HAP-1 (cell line): Measurements from ENCODE around the gene NDEL1.

Source experiments
- DNase-seq, 2 experiments: peaks; one replicate each; pipeline ENCODE4 v3.0.0-alpha.2; 2016 to 2020; ENCODE audit warnings: low spot score in 2 of 2
- H3K27me3 ChIP-seq: fragments of 250-450 bp; sonication (Bioruptor Pico); 2 replicates; pipeline ENCODE4 v1.5.1; 2020; ENCODE audit warnings: low read depth, mild to moderate bottlenecking, moderate library complexity
- H3K36me3 ChIP-seq: fragments of 250-450 bp; sonication (Bioruptor Pico); replicated peaks from 2 replicates; pipeline ENCODE4 v1.5.1; 2020; ENCODE audit warnings: mild to moderate bottlenecking
- H3K4me1 ChIP-seq: fragments of 250-450 bp; sonication (Bioruptor Pico); 2 replicates; pipeline ENCODE4 v1.5.1; 2020; ENCODE audit warnings: mild to moderate bottlenecking
- H3K4me3 ChIP-seq: fragments of 250-450 bp; sonication (Bioruptor Pico); 2 replicates; pipeline ENCODE4 v1.5.1; 2020; ENCODE audit warnings: mild to moderate bottlenecking, moderate library complexity
- H3K9me3 ChIP-seq: fragments of 250-450 bp; sonication (Bioruptor Pico); 2 replicates; pipeline ENCODE4 v1.5.1; 2020; ENCODE audit warnings: mild to moderate bottlenecking, moderate library complexity
- in situ Hi-C: fragments of 300-500 bp; cut with MboI; formaldehyde crosslinking; loops from 3 replicates; pipeline ENCODE4 v1.14.3; 2020; ENCODE audit warnings: low sequenced_read_pairs, inconsistent platforms, mixed read lengths

NDEL1 gene

DNA sequence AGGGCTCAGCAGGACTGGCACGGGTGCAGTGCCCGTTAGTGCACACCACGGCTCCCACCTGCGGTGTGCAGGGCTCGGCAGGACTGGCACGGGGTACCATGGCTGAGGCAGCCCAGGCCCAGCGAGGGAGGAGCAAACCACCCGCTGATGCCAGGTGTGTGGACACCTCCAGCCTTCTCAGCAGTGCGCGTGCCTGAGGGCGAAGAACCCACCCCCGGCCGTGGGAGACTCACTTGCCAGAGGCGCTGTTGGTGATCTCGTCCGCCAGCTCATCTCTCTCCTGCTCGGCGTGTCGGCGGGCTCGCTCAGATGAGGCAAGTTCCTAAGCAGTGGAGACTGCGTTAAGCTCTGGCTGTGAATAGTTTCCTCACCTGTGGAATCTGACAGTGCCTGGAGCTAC lies 45.4 kb downstream of the NDEL1 start:
- in situ Hi-C loops, result no loop called here
- peaks cover 88% of the 10 kb centered on the region for H3K36me3 ChIP-seq
- H3K4me1 ChIP-seq, result no peaks in the 10 kb centered on the region
- no peaks in the 10 kb centered on the region for H3K27me3 ChIP-seq
- H3K4me3 ChIP-seq, result no peak overlapping the region
- no peak for DNase-seq
- no peaks in the 10 kb centered on the region for H3K9me3 ChIP-seq

DNA sequence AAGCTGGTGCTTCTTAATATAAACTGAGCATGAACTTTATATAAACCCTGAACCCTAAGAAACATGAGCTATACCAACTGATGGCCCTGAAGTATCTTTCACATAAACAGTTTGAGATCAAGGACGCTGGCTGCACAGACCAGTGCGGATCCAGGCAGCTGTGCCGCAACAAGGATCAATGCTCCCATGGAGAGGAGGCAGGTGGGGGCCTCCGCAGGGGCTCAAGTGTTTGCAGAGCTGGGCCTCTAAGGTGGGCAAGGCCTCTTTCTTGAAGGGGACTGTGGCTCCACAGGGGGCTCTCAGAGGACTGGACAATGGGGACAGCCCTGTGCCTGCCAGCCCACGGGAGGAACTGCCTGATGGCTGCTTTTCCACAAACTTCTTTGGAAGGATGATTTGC lies 46.0 kb downstream of the NDEL1 start:
- in situ Hi-C loops, result no loop called here
- Histone ChIP-seq H3K4me1 (no peaks in the 10 kb centered on the region), H3K27me3 (no peaks in the 10 kb centered on the region), H3K36me3 (peaks cover 87% of the 10 kb centered on the region), H3K9me3 (no peaks in the 10 kb centered on the region), H3K4me3 (no peak overlapping the region)
- no peak for DNase-seq

- Histone ChIP-seq H3K9me3 (no peaks in the 10 kb centered on the region), H3K4me1 (no peaks in the 10 kb centered on the region), H3K36me3 (peaks cover 87% of the 10 kb centered on the region), H3K4me3 (no peak overlapping the region), H3K27me3 (no peaks in the 10 kb centered on the region)
- in situ Hi-C loops, result no loop called here
- DNase-seq, result no peak
Measured at GRCh38 chr17:8482546-8482945, 46.9 kb downstream of the NDEL1 start.

GRCh38 chr17:8484465-8484864 lies 48.8 kb downstream of the NDEL1 start:
- Histone ChIP-seq H3K4me3 (no peak overlapping the region), H3K36me3 (peaks cover 85% of the 10 kb centered on the region), H3K4me1 (no peaks in the 10 kb centered on the region), H3K9me3 (no peaks in the 10 kb centered on the region), H3K27me3 (no peaks in the 10 kb centered on the region)
- DNase-seq, result no peak
- in situ Hi-C loops, result no loop called here

DNA sequence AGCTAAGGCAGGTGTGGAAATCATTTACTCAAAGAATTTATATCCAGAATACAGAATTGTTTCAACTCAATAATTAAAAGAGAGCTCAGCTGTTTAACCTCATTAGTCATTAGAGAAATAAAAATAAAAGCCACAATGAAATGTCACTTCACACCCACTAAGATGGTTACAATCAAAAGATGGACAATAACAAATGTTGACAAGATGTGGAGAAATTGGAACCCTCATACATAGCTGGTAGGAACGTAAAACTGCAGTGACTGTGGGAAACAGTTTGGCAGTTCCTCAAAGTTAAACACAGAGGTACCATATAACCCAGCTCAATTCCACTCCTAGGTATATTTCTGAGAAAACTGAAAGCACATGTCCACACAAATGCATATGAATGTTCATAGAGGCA lies 49.8 kb downstream of the NDEL1 start:
- in situ Hi-C loops, result no loop called here
- Histone ChIP-seq H3K4me3 (no peak overlapping the region), H3K4me1 (no peaks in the 10 kb centered on the region), H3K9me3 (no peaks in the 10 kb centered on the region), H3K36me3 (peaks cover 85% of the 10 kb centered on the region), H3K27me3 (no peaks in the 10 kb centered on the region)
- no peak for DNase-seq

DNA sequence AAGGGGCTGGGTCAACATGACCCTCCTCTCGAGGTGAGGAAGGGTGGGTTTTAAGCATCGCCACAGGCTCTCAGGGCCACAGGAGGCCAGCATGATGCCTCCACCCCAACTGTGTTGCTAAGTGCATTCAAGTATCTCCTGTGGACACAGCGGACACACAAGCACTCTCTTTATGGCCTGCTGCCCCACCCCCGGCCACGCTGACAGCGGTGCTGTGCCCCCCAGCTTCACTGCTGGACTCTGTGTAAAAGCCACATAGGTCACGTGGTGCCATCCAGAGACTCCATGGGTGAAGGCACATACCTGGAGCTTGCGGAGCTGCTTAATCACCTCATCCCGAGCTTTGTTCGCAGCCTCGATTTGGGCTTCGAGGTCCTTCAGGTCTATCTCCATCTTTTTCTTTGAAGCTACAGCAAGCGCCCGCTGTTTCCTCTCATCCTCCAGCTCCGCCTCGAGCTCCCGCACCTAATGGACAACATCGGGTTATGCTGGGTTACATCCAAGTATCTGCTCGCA lies 51.5 kb downstream of the NDEL1 start:
- Histone ChIP-seq H3K36me3 (peaks cover 90% of the 10 kb centered on the region), H3K9me3 (no peaks in the 10 kb centered on the region), H3K4me3 (no peak overlapping the region), H3K4me1 (no peaks in the 10 kb centered on the region), H3K27me3 (no peaks in the 10 kb centered on the region)
- no peak for DNase-seq
- in situ Hi-C loops, result no loop called here

GRCh38 chr17:8487743-8488142 lies 52.1 kb downstream of the NDEL1 start:
- in situ Hi-C loops, result no loop called here
- Histone ChIP-seq H3K27me3 (no peaks in the 10 kb centered on the region), H3K9me3 (no peaks in the 10 kb centered on the region), H3K36me3 (peaks cover 89% of the 10 kb centered on the region), H3K4me3 (no peak overlapping the region), H3K4me1 (no peaks in the 10 kb centered on the region)
- no peak for DNase-seq

- peaks cover 89% of the 10 kb centered on the region for H3K36me3 ChIP-seq
- in situ Hi-C loops, result no loop called here
- no peak overlapping the region for H3K4me3 ChIP-seq
- H3K4me1 ChIP-seq, result no peaks in the 10 kb centered on the region
- no peak for DNase-seq
- H3K9me3 ChIP-seq, result no peaks in the 10 kb centered on the region
- H3K27me3 ChIP-seq, result no peaks in the 10 kb centered on the region
Measured at GRCh38 chr17:8488491-8488890, 52.8 kb downstream of the NDEL1 start.

- no peaks in the 10 kb centered on the region for H3K27me3 ChIP-seq
- DNase-seq, result no peak
- H3K4me1 ChIP-seq, result no peaks in the 10 kb centered on the region
- no peak overlapping the region for H3K4me3 ChIP-seq
- in situ Hi-C loops, result no loop called here
- H3K36me3 ChIP-seq, result peaks cover 88% of the 10 kb centered on the region
- no peaks in the 10 kb centered on the region for H3K9me3 ChIP-seq
Measured at GRCh38 chr17:8488901-8489300, 53.2 kb downstream of the NDEL1 start.

DNA sequence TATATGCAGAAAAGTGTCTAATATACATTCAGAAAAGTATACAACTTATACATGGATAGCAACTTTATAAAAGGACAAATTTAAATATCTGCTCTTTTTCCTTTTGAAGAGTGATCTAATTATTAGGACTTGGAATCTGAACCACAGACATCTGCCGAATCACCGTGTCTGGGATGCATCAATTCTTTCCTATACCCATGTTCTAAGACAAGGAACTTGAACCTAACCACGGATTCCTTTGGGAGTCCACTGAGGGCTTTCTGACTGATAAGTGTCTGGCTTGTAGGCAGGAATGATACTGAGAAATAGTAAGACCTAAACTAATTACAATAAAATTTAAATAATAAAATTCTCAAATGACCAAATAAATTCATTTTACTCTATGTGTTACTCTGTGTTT lies 54.2 kb downstream of the NDEL1 start:
- H3K9me3 ChIP-seq, result no peaks in the 10 kb centered on the region
- in situ Hi-C loops, result no loop called here
- DNase-seq, result no peak
- H3K4me3 ChIP-seq, result no peak overlapping the region
- no peaks in the 10 kb centered on the region for H3K4me1 ChIP-seq
- H3K27me3 ChIP-seq, result no peaks in the 10 kb centered on the region
- peaks cover 88% of the 10 kb centered on the region for H3K36me3 ChIP-seq

GRCh38 chr17:8490256-8491023 lies 54.8 kb downstream of the NDEL1 start:
- Histone ChIP-seq H3K4me1 (no peaks in the 10 kb centered on the region), H3K36me3 (peaks cover 92% of the 10 kb centered on the region), H3K27me3 (no peaks in the 10 kb centered on the region), H3K4me3 (no peak overlapping the region), H3K9me3 (no peaks in the 10 kb centered on the region)
- in situ Hi-C loops, result no loop called here
- DNase-seq, result no peak

DNA sequence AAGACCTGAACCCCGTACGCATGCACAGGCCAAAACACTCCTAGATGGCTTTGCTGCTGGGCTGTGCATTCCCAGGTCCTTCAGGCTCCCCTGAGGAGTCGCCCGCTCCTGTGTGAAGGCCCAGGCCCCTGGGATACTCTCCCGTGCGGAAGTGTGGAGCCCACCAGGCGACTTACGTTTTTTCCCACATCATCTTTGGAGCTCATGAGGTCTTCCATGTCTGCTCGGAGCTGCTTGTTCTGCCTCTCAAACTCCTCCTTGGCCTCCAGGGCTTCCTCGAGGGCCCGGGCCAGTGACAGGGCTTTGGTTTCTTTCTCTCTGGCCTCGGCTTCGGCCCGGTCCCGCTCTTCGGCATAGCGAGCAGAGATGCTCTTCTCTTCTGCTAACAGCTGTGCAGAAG lies 56.4 kb downstream of the NDEL1 start:
- Histone ChIP-seq H3K36me3 (peaks cover 93% of the 10 kb centered on the region), H3K4me3 (no peak overlapping the region), H3K27me3 (no peaks in the 10 kb centered on the region), H3K9me3 (no peaks in the 10 kb centered on the region), H3K4me1 (no peaks in the 10 kb centered on the region)
- no peak for DNase-seq
- in situ Hi-C loops, result no loop called here

GRCh38 chr17:8494021-8494420 lies 58.3 kb downstream of the NDEL1 start:
- no peak for DNase-seq
- H3K27me3 ChIP-seq, result no peaks in the 10 kb centered on the region
- H3K4me3 ChIP-seq, result no peak overlapping the region
- no peaks in the 10 kb centered on the region for H3K9me3 ChIP-seq
- in situ Hi-C loops, result no loop called here
- peaks cover 88% of the 10 kb centered on the region for H3K36me3 ChIP-seq
- H3K4me1 ChIP-seq, result no peaks in the 10 kb centered on the region

DNA sequence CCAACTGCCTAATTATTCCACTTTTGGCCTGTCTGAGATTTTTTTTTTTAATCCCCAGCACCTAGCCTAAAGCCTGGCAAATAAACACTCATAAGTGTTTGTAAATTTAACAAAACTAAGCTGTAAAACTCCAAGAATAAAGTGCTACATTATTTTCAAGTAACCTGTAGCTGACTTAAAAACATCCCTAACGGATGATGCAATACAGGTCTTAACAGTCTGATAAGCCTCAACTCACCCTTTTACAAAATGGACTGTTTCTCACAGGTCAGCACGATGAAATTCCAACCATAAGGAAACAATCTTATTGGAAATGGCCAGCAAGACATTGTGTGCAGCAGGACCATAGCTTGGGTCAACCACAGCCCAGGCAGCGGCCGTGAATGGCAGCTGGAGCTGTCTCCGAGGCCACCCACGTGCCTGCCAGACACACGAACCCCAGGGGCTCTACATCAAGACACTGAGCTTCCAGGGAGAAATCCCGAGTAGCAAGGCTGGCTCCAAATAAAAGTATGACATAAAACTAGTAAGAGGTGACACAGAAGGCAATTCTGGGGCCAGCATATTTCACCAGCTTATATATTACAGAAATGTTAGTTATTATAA lies 58.9 kb downstream of the NDEL1 start:
- in situ Hi-C loops, result no loop called here
- H3K4me3 ChIP-seq, result no peak overlapping the region
- H3K36me3 ChIP-seq, result peaks cover 88% of the 10 kb centered on the region
- no peaks in the 10 kb centered on the region for H3K27me3 ChIP-seq
- H3K4me1 ChIP-seq, result no peaks in the 10 kb centered on the region
- no peak for DNase-seq
- no peaks in the 10 kb centered on the region for H3K9me3 ChIP-seq
